GM12864 (cell line): ENCODE data around the gene ACOT4.

Experiments used
- DNase-seq: peaks from one replicate; pipeline ENCODE4 v3.0.0-alpha.2; 2011; ENCODE audit warnings: low read depth
- H3K4me3 ChIP-seq: 2 replicates; pipeline ENCODE4 v1.5.1; 2011; ENCODE audit warnings: mild to moderate bottlenecking, low read depth, low read length, control low read depth
- CTCF ChIP-seq: IDR thresholded peaks from 2 replicates; pipeline ENCODE4 v1.5.1; 2011; ENCODE audit warnings: low read depth, mild to moderate bottlenecking, moderate library complexity, low read length, control low read depth, inconsistent platforms; ENCODE audit errors: missing control alignments

Gene ACOT4

GRCh38 chr14:73610687-73611086 is 19.0 kb downstream of the ACOT4 start:
- no peak for DNase-seq
- no peak for TF ChIP-seq CTCF
- no peak overlapping the region for H3K4me3 ChIP-seq

GRCh38 chr14:73612339-73613045 is 20.8 kb downstream of the ACOT4 start, which contains the start of gene ACOT6:
ACOT6 (plus strand) TSS chr14:73612517; CDS start chr14:73612572, 55 bp downstream.
- DNase-seq = no peak
- no peak for TF ChIP-seq CTCF
- peak within 1 kb of the TSS; percentile 53 for H3K4me3 ChIP-seq

GRCh38 chr14:73613046-73613383 is 21.3 kb downstream of the ACOT4 start:
- no peak for DNase-seq
- H3K4me3 ChIP-seq = peak overlapping the region; percentile 53
- no peak for TF ChIP-seq CTCF

GRCh38 chr14:73613419-73613963 is 21.8 kb downstream of the ACOT4 start:
- H3K4me3 ChIP-seq = no peak overlapping the region; the same call in 1 of the 2 replicates
- TF ChIP-seq CTCF = no peak
- no peak for DNase-seq

GRCh38 chr14:73616831-73617230 is 25.2 kb downstream of the ACOT4 start:
- no peak overlapping the region for H3K4me3 ChIP-seq
- TF ChIP-seq CTCF = no peak

GRCh38 chr14:73619524-73619923 is 27.9 kb downstream of the ACOT4 start:
- DNase-seq = no peak
- TF ChIP-seq CTCF = no peak
- H3K4me3 ChIP-seq = no peak overlapping the region

More at GRCh38 chr14:73616831-73617230, 25.2 kb downstream of the ACOT4 start:
- DNase-seq = no peak

GRCh38 chr14:73620268-73620667 is 28.6 kb downstream of the ACOT4 start:
- H3K4me3 ChIP-seq = no peak overlapping the region
- DNase-seq = no peak
- TF ChIP-seq CTCF = no peak
